Astrocyte (in vitro differentiated cells and primary cell): ENCODE measurements around the gene ZNF526. TPM values are rescaled to one million over a fixed set of nuclear protein-coding genes. Genes with fewer than 3 reads are reported as not detected.

Experiments used
- DNase-seq: peaks from one replicate; pipeline ENCODE4 v3.0.0-alpha.2; 2010; ENCODE audit warnings: low read depth
- FAIRE-seq: peaks from 2 replicates; lab custom pipeline; 2011; peaks lifted over from hg19 to GRCh38; lab: Jason Lieb, UNC
- H2AFZ ChIP-seq: 2 replicates; pipeline ENCODE4 v1.6.0; 2012; ENCODE audit warnings: low read depth, low read length, inconsistent platforms
- H3K27ac ChIP-seq: 2 replicates; pipeline ENCODE4 v1.5.1; 2011; ENCODE audit warnings: low read depth, low read length, inconsistent platforms
- H3K27me3 ChIP-seq: 2 replicates; pipeline ENCODE4 v1.6.0; 2011; ENCODE audit warnings: low read length, inconsistent platforms; ENCODE audit not compliant: insufficient read depth
- H3K36me3 ChIP-seq: 2 replicates; pipeline ENCODE4 v1.5.1; 2011; ENCODE audit warnings: low read length, inconsistent platforms; ENCODE audit not compliant: insufficient read depth
- H3K4me1 ChIP-seq: 2 replicates; pipeline ENCODE4 v1.5.1; 2011; ENCODE audit warnings: low read length, inconsistent platforms; ENCODE audit not compliant: insufficient read depth
- H3K4me2 ChIP-seq: 2 replicates; pipeline ENCODE4 v1.6.0; 2012; ENCODE audit warnings: low read length, inconsistent platforms
- H3K4me3 ChIP-seq: 2 replicates; pipeline ENCODE4 v1.5.1; 2011; ENCODE audit warnings: low read depth, mild to moderate bottlenecking, low read length, inconsistent platforms; ENCODE audit not compliant: insufficient read depth
- H3K79me2 ChIP-seq: 2 replicates; pipeline ENCODE4 v1.6.0; 2012; ENCODE audit warnings: mild to moderate bottlenecking, low read length, inconsistent platforms; ENCODE audit not compliant: insufficient read depth
- H3K9ac ChIP-seq: 2 replicates; pipeline ENCODE4 v1.6.0; 2012; ENCODE audit warnings: mild to moderate bottlenecking, low read length, inconsistent platforms
- H3K9me3 ChIP-seq: 2 replicates; pipeline ENCODE4 v1.5.1; 2012; ENCODE audit warnings: low read depth, mild to moderate bottlenecking, low read length, inconsistent platforms; ENCODE audit not compliant: insufficient read depth
- H4K20me1 ChIP-seq: 2 replicates; pipeline ENCODE4 v1.6.0; 2012; ENCODE audit warnings: low read length, inconsistent platforms; ENCODE audit not compliant: insufficient read depth
- H3K27ac Mint-ChIP-seq: one replicate; pipeline ENCODE4 v1.8.0; 2021; ENCODE audit warnings: mild to moderate bottlenecking, mixed read lengths; ENCODE audit not compliant: unreplicated experiment
- H3K27me3 Mint-ChIP-seq: one replicate; pipeline ENCODE4 v1.8.0; 2021; ENCODE audit warnings: low read depth, mixed read lengths; ENCODE audit not compliant: unreplicated experiment
- H3K36me3 Mint-ChIP-seq: one replicate; pipeline ENCODE4 v1.8.0; 2021; ENCODE audit warnings: low read depth, mixed read lengths; ENCODE audit not compliant: unreplicated experiment
- H3K4me1 Mint-ChIP-seq: one replicate; pipeline ENCODE4 v1.8.0; 2021; ENCODE audit warnings: low read depth, mixed read lengths; ENCODE audit not compliant: unreplicated experiment
- H3K4me3 Mint-ChIP-seq: one replicate; pipeline ENCODE4 v1.8.0; 2021; ENCODE audit warnings: mild to moderate bottlenecking, moderate library complexity, mixed read lengths; ENCODE audit not compliant: unreplicated experiment
- H3K9me3 Mint-ChIP-seq: one replicate; pipeline ENCODE4 v1.8.0; 2021; ENCODE audit warnings: mild to moderate bottlenecking, mixed read lengths; ENCODE audit not compliant: unreplicated experiment
- CTCF ChIP-seq: IDR thresholded peaks from 2 replicates; pipeline ENCODE4 v1.5.1; 2011; ENCODE audit warnings: low read depth, mild to moderate bottlenecking, inconsistent platforms, low read length, moderate library complexity; ENCODE audit not compliant: insufficient read depth
- EZH2 ChIP-seq: IDR thresholded peaks from 2 replicates; pipeline ENCODE4 v1.6.1; 2012; ENCODE audit warnings: mild to moderate bottlenecking, low read length, inconsistent platforms; ENCODE audit not compliant: insufficient read depth
- total RNA-seq: library from RNA; stranded (reverse); gene quantifications from 2 replicates; pipeline ENCODE4 v1.2.1, GENCODE V29; 2021

Gene ZNF526
- total RNA-seq, 1 donor from 2014 or later = 20.2 TPM

- H3K9ac ChIP-seq = peak overlapping the region; percentile 87
- Mint-ChIP-seq H3K9me3 (peaks cover 4% of the 10 kb centered on the region), H3K27ac (peak overlapping the region; percentile 98), H3K4me1 (peaks cover 19% of the 10 kb centered on the region), H3K36me3 (peaks cover 9% of the 10 kb centered on the region), H3K27me3 (no peaks in the 10 kb centered on the region), H3K4me3 (peak overlapping the region; percentile 97)
- TF ChIP-seq CTCF = no peak
- TF ChIP-seq EZH2 = no peak
- H3K36me3 ChIP-seq = peaks cover 12% of the 10 kb centered on the region
- peak overlapping the region; percentile 97 for H3K27ac ChIP-seq
- H3K4me2 ChIP-seq = peak overlapping the region; percentile 94
- H3K79me2 ChIP-seq = peaks cover 72% of the 10 kb centered on the region
- FAIRE-seq (no peak), DNase-seq (peak; percentile 12)
- peaks cover 31% of the 10 kb centered on the region for H3K4me1 ChIP-seq
- peak overlapping the region; percentile 68 for H2AFZ ChIP-seq
- peak overlapping the region; percentile 78 for H3K4me3 ChIP-seq
- H3K9me3 ChIP-seq = no peaks in the 10 kb centered on the region
- no peaks in the 10 kb centered on the region for H3K27me3 ChIP-seq
- H4K20me1 ChIP-seq = peaks cover 42% of the 10 kb centered on the region
Observed at GRCh38 chr19:42216653-42217519, 3.2 kb upstream of the ZNF526 start.

DNA sequence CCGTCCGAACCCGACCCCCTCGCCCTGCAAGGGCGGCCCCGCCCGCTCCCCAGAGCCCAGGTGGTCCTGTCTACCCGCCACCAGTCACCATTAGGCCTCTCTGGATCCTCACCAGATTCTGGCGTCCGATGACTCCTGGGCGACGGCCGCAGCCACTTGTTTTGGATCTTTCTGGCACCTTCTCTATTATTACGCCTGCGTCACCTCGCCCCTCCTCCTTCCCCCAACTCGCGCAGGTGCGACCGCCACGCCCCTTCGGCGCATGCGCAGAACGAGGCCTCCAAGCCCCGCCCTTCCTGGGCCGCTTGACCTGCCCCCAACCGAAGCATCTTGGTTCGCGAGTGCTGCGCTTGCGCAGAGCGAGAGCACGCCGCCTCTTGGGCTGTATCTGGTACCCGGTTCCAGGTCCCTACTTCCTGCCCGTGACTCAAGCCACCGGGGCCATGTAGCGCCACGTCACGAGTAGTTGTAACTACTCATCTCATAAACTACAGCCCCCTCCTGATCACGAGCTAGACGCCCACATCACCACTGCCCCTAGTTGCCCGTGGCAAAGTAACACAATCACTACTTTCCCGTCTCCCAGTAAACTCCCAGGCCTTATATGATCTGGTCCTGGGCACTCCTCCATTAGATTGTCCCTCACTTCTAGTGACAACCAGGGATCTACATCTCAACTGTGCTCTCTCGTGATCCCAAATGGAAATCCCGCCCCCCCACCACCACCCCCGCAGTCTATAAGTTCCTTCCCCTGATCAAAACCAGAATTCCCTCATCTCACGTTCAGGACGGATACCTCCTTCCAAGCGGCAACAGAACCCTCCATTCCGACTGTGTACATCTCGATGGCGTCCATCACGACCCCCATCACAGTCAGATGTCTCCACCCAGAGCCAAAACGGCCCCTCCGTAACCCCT lies 2.3 kb upstream of the ZNF526 start, which contains the start of gene DEDD2:
Gene DEDD2, minus strand, starts transcription at position 158 of the 918 bp plus-strand sequence. CDS start 670 bp downstream, outside the sequence.
- H3K36me3 Mint-ChIP-seq = peaks cover 16% of the 10 kb centered on the region
- peak within 1 kb of the TSS; percentile 97 for H3K27ac ChIP-seq

More for the DNA sequence above, 2.3 kb upstream of the ZNF526 start, which contains the start of gene DEDD2:
- Histone ChIP-seq H3K36me3 (peaks cover 12% of the 10 kb centered on the region), H3K4me2 (peak within 1 kb of the TSS; percentile 94), H3K9ac (peak within 1 kb of the TSS; percentile 87), H3K4me3 (peak within 1 kb of the TSS; percentile 78), H4K20me1 (peaks cover 49% of the 10 kb centered on the region), H2AFZ (peak within 1 kb of the TSS; percentile 68), H3K4me1 (peaks cover 31% of the 10 kb centered on the region), H3K79me2 (peaks cover 75% of the 10 kb centered on the region), H3K27me3 (no peaks in the 10 kb centered on the region), H3K9me3 (no peaks in the 10 kb centered on the region)
- peak; percentile 94 for DNase-seq
- no peak for TF ChIP-seq EZH2
- no peak for TF ChIP-seq CTCF
- Mint-ChIP-seq H3K27ac (peak within 1 kb of the TSS; percentile 98), H3K27me3 (no peaks in the 10 kb centered on the region), H3K9me3 (peaks cover 4% of the 10 kb centered on the region), H3K4me3 (peak within 1 kb of the TSS; percentile 98), H3K4me1 (peaks cover 25% of the 10 kb centered on the region)
- no peak for FAIRE-seq
